Gastroesophageal sphincter (tissue), 4 donors: ENCODE results near the gene CKMT1A. TPM values are rescaled to one million over a fixed set of nuclear protein-coding genes. Genes with fewer than 3 reads are reported as not detected.
"Not testable (repeated sequence)": the region's sequence is repeated elsewhere in the genome, so short reads cannot be mapped to it uniquely, and the experiment has no call there.

Experiments
- ATAC-seq: fragments of 150-250 bp; one replicate; pipeline ENCODE4 v1.9.1; 2016; ENCODE audit warnings: mild to moderate bottlenecking, moderate library complexity
- H3K27ac ChIP-seq, 4 donors: fragments of 200-600 bp; sonication (generic) in 3 of 4; 1 replicate in 3 of 4; 2 replicates in 1 of 4; pipeline ENCODE4 v1.5.1; 2016 to 2019
- H3K27me3 ChIP-seq: fragments of 200-600 bp; sonication (generic); one replicate; pipeline ENCODE4 v1.5.1; 2019
- H3K36me3 ChIP-seq, 2 donors: fragments of 200-600 bp; sonication (generic); one replicate each; pipeline ENCODE4 v1.5.1; 2019; ENCODE audit warnings: control low read depth in 1 of 2
- H3K4me1 ChIP-seq, 3 donors: fragments of 200-600 bp; sonication (generic); 1 replicate in 2 of 3; 2 replicates in 1 of 3; pipeline ENCODE4 v1.5.1; 2016 to 2019; ENCODE audit warnings: control low read depth in 2 of 3
- H3K4me3 ChIP-seq, 2 donors: fragments of 200-600 bp; sonication (generic); one replicate each; pipeline ENCODE4 v1.5.1; 2019; ENCODE audit warnings: mild to moderate bottlenecking in 1 of 2, moderate library complexity in 1 of 2
- H3K9me3 ChIP-seq, 3 donors: fragments of 200-600 bp; sonication (generic); one replicate each; pipeline ENCODE4 v1.5.1; 2017 to 2019; ENCODE audit warnings: control low read depth in 2 of 3
- CTCF ChIP-seq, 4 experiments: fragments of 200-600 bp in 2 of 4; fragments of 450-650 bp in 2 of 4; sonication (generic) in 1 of 4; IDR thresholded peaks; one replicate each; pipeline ENCODE4 v1.5.1; 2017 to 2019; ENCODE audit warnings: antibody characterized with exemption in 4 of 4, mild to moderate bottlenecking in 2 of 4, moderate library complexity in 2 of 4
- EP300 ChIP-seq: sonication (generic); formaldehyde crosslinking; IDR thresholded peaks from one replicate; pipeline ENCODE4 v1.6.1; 2017; ENCODE audit warnings: antibody characterized with exemption, mild to moderate bottlenecking
- POLR2A ChIP-seq, 2 donors: fragments of 450-650 bp; IDR thresholded peaks; one replicate each; pipeline ENCODE4 v1.6.1; 2017; ENCODE audit warnings: antibody characterized with exemption in 2 of 2, mild to moderate bottlenecking in 2 of 2, moderate library complexity in 1 of 2
- POLR2AphosphoS5 ChIP-seq: sonication (generic); formaldehyde crosslinking; IDR thresholded peaks from one replicate; pipeline ENCODE4 v1.6.1; 2017; ENCODE audit warnings: antibody characterized with exemption
- WGBS, 2 donors: methylation state at CpG; one replicate each; pipeline ENCODE4 v1.1.5; 2018; ENCODE audit warnings: low coverage in 1 of 2; 5-methylcytosine and 5-hydroxymethylcytosine counted together
- total RNA-seq, 4 donors: library from RNA; depleted of rRNA; stranded (reverse); fragments of >200 nt; gene quantifications; one replicate each; pipeline ENCODE4 v1.1.0, GENCODE V29; 2016

CKMT1A gene
- total RNA-seq, 4 donors from 2014 or later, result 0.40 to 0.62 TPM; not detected in 2

- Histone ChIP-seq H3K9me3 (no peaks in the 10 kb centered on the region), H3K27ac (no peak overlapping the region), H3K4me1 (no peaks in the 10 kb centered on the region), H3K27me3 (no peaks in the 10 kb centered on the region), H3K36me3 (no peaks in the 10 kb centered on the region), H3K4me3 (no peak overlapping the region)
- no peak for ATAC-seq
- no peak for TF ChIP-seq POLR2AphosphoS5
- no peak for TF ChIP-seq CTCF (IDR thresholded peaks at IDR 0.05)
- no peak for TF ChIP-seq EP300
- TF ChIP-seq POLR2A (IDR thresholded peaks at IDR 0.05), result no peak
- WGBS, 2 donors, result 64 to 86% methylated on average over 3 to 6 of the region's 7 CpGs
These were observed 8.5 kb downstream of the CKMT1A start for GRCh38 chr15:43702174-43702573.

GRCh38 chr15:43702701-43703424 is 9.2 kb downstream of the CKMT1A start:
- Histone ChIP-seq H3K9me3 (no peaks in the 10 kb centered on the region), H3K4me1 (no peaks in the 10 kb centered on the region), H3K4me3 (no peak overlapping the region), H3K36me3 (no peaks in the 10 kb centered on the region), H3K27me3 (no peaks in the 10 kb centered on the region), H3K27ac (no peak overlapping the region)
- TF ChIP-seq POLR2AphosphoS5 (no peak), EP300 (no peak), CTCF (IDR thresholded peaks at IDR 0.05) (no peak), POLR2A (IDR thresholded peaks at IDR 0.05) (no peak)
- ATAC-seq, result no peak
- 58 to 65% methylated on average over 4 to 8 of the region's 8 CpGs for WGBS, 2 donors

- H3K4me3 ChIP-seq, H3K4me1 ChIP-seq, ATAC-seq, H3K36me3 ChIP-seq, H3K9me3 ChIP-seq, H3K27me3 ChIP-seq, H3K27ac ChIP-seq: not testable (repeated sequence)
- no CpG with 5 or more reads among the region's 12 CpGs for WGBS, 2 donors
These were observed 16.9 kb downstream of the CKMT1A start for GRCh38 chr15:43710431-43711131.

- H3K36me3 ChIP-seq, result no peaks in the 10 kb centered on the region
- H3K4me3 ChIP-seq, result no peak overlapping the region
- no peak for TF ChIP-seq POLR2A (IDR thresholded peaks at IDR 0.05)
- WGBS, 2 donors, result 72 to 75% methylated on average over 4 of the region's 4 CpGs
- no peaks in the 10 kb centered on the region for H3K4me1 ChIP-seq
- H3K27ac ChIP-seq, result no peak overlapping the region
- no peaks in the 10 kb centered on the region for H3K27me3 ChIP-seq
- ATAC-seq, result no peak
- H3K9me3 ChIP-seq, result no peaks in the 10 kb centered on the region
These were observed 29.5 kb downstream of the CKMT1A start for GRCh38 chr15:43723151-43723550.

- not testable (repeated sequence) for H3K4me3 ChIP-seq, H3K4me1 ChIP-seq, H3K27ac ChIP-seq, ATAC-seq, H3K9me3 ChIP-seq, H3K27me3 ChIP-seq, H3K36me3 ChIP-seq
- WGBS, 2 donors, result 78 to 100% methylated on average over 1 of the region's 1 CpG
These were observed 32.6 kb downstream of the CKMT1A start for GRCh38 chr15:43726306-43726705.

- not testable (repeated sequence) for H3K9me3 ChIP-seq, H3K27me3 ChIP-seq, H3K36me3 ChIP-seq, H3K27ac ChIP-seq, H3K4me3 ChIP-seq, H3K4me1 ChIP-seq, ATAC-seq
- 17% methylated on average over 1 of the region's 1 CpG; no CpG with 5 or more reads in 1 of the 2 donors for WGBS, 2 donors
These were observed 34.5 kb downstream of the CKMT1A start for GRCh38 chr15:43728053-43728725.

- ATAC-seq, result no peak
- Histone ChIP-seq H3K27ac (no peak overlapping the region), H3K4me1 (no peaks in the 10 kb centered on the region), H3K4me3 (no peak overlapping the region), H3K36me3 (no peaks in the 10 kb centered on the region), H3K27me3 (no peaks in the 10 kb centered on the region), H3K9me3 (no peaks in the 10 kb centered on the region)
- TF ChIP-seq POLR2AphosphoS5 (no peak), EP300 (no peak), POLR2A (IDR thresholded peaks at IDR 0.05) (no peak), CTCF (IDR thresholded peaks at IDR 0.05) (no peak)
- WGBS, 2 donors, result 54 to 87% methylated on average over 2 to 6 of the region's 6 CpGs
These were observed 41.8 kb downstream of the CKMT1A start for GRCh38 chr15:43735416-43735815.
